MM.1S (cell line): ENCODE measurements around the gene SLX9.

Source experiments
- CTCF ChIP-seq: fragments of 300-600 bp; sonication (generic); IDR thresholded peaks from 2 replicates; pipeline ENCODE4 v1.5.1; 2016; ENCODE audit warnings: antibody characterized with exemption, low read length, mixed read lengths
- EZH2 ChIP-seq: fragments of 300-600 bp; sonication (generic); optimal IDR thresholded peaks from 2 replicates; pipeline ENCODE3; 2017; ENCODE audit warnings: low read depth, mild to moderate bottlenecking, antibody characterized with exemption, low read length, mixed read lengths
- EZH2phosphoT487 ChIP-seq: fragments of 300-600 bp; sonication (generic); IDR thresholded peaks from 2 replicates; pipeline ENCODE4 v1.6.1; 2018; ENCODE audit warnings: antibody characterized with exemption, low read length

GRCh38 chr21:45017039-45017960 is 77.5 kb downstream of the SLX9 start:
- TF ChIP-seq CTCF (no peak), EZH2phosphoT487 (no peak), EZH2 (no peak)
